ENCODE results near the gene MVK. TPM values are rescaled to one million over a fixed set of nuclear protein-coding genes. Genes with fewer than 3 reads are reported as not detected.

Gene MVK
- total RNA-seq, 2 donors from 2014 or later, result 12.8 to 22.6 TPM

GRCh38 chr12:109610523-109610922 is 36.9 kb downstream of the MVK start:
- no peak for TF ChIP-seq CTCF (conservative IDR thresholded peaks at IDR 0.05)
- H3K27ac Mint-ChIP-seq, result no peak overlapping the region
- no peaks in the 10 kb centered on the region for H3K36me3 Mint-ChIP-seq (ENCODE audit: low read depth)
- no peak for DNase-seq
- WGBS, 2 experiments (ENCODE audit: insufficient coverage in 1 of 2, insufficient read length in 1 of 2), result 90 to 93% methylated on average over 3 to 4 of the region's 4 CpGs
- H3K9ac ChIP-seq (ENCODE audit: extremely low read depth, low read length, poor library complexity, severe bottlenecking), result no peak overlapping the region
- H3K4me1 ChIP-seq (ENCODE audit: control insufficient read depth, insufficient read depth, low read length), result peaks cover 5% of the 10 kb centered on the region
- no peaks in the 10 kb centered on the region for H3K9me3 Mint-ChIP-seq
- H3K4me3 Mint-ChIP-seq, result no peak overlapping the region
- H3K27me3 ChIP-seq (ENCODE audit: control insufficient read depth, insufficient read depth, low read length, poor library complexity, severe bottlenecking), result no peaks in the 10 kb centered on the region
- no peaks in the 10 kb centered on the region for H3K36me3 ChIP-seq (ENCODE audit: control insufficient read depth, insufficient read depth, low read length)
- H3K4me1 Mint-ChIP-seq, result peaks cover 13% of the 10 kb centered on the region
- no peaks in the 10 kb centered on the region for H3K9me3 ChIP-seq (ENCODE audit: control insufficient read depth, low read length)
- H3K4me3 ChIP-seq (ENCODE audit: low read length), result no peak overlapping the region
- peaks cover 5% of the 10 kb centered on the region for H3K27me3 Mint-ChIP-seq (ENCODE audit: insufficient read depth)
- no peak overlapping the region for H3K27ac ChIP-seq (ENCODE audit: low read depth, low read length)

GRCh38 chr12:109611223-109611622 is 37.6 kb downstream of the MVK start:
- Histone ChIP-seq H3K27ac (ENCODE audit: low read depth, low read length) (no peak overlapping the region), H3K9me3 (ENCODE audit: control insufficient read depth, low read length) (no peaks in the 10 kb centered on the region), H3K4me3 (ENCODE audit: low read length) (no peak overlapping the region), H3K36me3 (ENCODE audit: control insufficient read depth, insufficient read depth, low read length) (no peaks in the 10 kb centered on the region), H3K9ac (ENCODE audit: extremely low read depth, low read length, poor library complexity, severe bottlenecking) (no peak overlapping the region), H3K4me1 (ENCODE audit: control insufficient read depth, insufficient read depth, low read length) (peaks cover 5% of the 10 kb centered on the region), H3K27me3 (ENCODE audit: control insufficient read depth, insufficient read depth, low read length, poor library complexity, severe bottlenecking) (no peaks in the 10 kb centered on the region)
- H3K27ac Mint-ChIP-seq, result no peak overlapping the region
- DNase-seq, result no peak
- no peak overlapping the region for H3K4me3 Mint-ChIP-seq
- no peaks in the 10 kb centered on the region for H3K9me3 Mint-ChIP-seq
- peaks cover 11% of the 10 kb centered on the region for H3K27me3 Mint-ChIP-seq (ENCODE audit: insufficient read depth)
- TF ChIP-seq CTCF (conservative IDR thresholded peaks at IDR 0.05), result no peak
- no peaks in the 10 kb centered on the region for H3K36me3 Mint-ChIP-seq (ENCODE audit: low read depth)
- H3K4me1 Mint-ChIP-seq, result peaks cover 13% of the 10 kb centered on the region
- WGBS, 2 experiments (ENCODE audit: insufficient coverage in 1 of 2, insufficient read length in 1 of 2), result 86 to 95% methylated on average over 10 of the region's 10 CpGs

GRCh38 chr12:109612003-109612402 is 38.4 kb downstream of the MVK start:
- H3K9me3 Mint-ChIP-seq, result no peaks in the 10 kb centered on the region
- Histone ChIP-seq H3K9me3 (ENCODE audit: control insufficient read depth, low read length) (no peaks in the 10 kb centered on the region), H3K27ac (ENCODE audit: low read depth, low read length) (no peak overlapping the region), H3K36me3 (ENCODE audit: control insufficient read depth, insufficient read depth, low read length) (no peaks in the 10 kb centered on the region), H3K27me3 (ENCODE audit: control insufficient read depth, insufficient read depth, low read length, poor library complexity, severe bottlenecking) (no peaks in the 10 kb centered on the region), H3K4me1 (ENCODE audit: control insufficient read depth, insufficient read depth, low read length) (peaks cover 3% of the 10 kb centered on the region), H3K9ac (ENCODE audit: extremely low read depth, low read length, poor library complexity, severe bottlenecking) (no peak overlapping the region), H3K4me3 (ENCODE audit: low read length) (no peak overlapping the region)
- H3K27me3 Mint-ChIP-seq (ENCODE audit: insufficient read depth), result peaks cover 12% of the 10 kb centered on the region
- WGBS, 2 experiments (ENCODE audit: insufficient coverage in 1 of 2, insufficient read length in 1 of 2), result 82 to 98% methylated on average over 2 to 3 of the region's 3 CpGs
- DNase-seq, result no peak
- H3K4me1 Mint-ChIP-seq, result peaks cover 9% of the 10 kb centered on the region
- no peak overlapping the region for H3K4me3 Mint-ChIP-seq
- H3K27ac Mint-ChIP-seq, result no peak overlapping the region
- TF ChIP-seq CTCF (conservative IDR thresholded peaks at IDR 0.05), result no peak
- no peaks in the 10 kb centered on the region for H3K36me3 Mint-ChIP-seq (ENCODE audit: low read depth)

All from endodermal cell (in vitro differentiated cells).